ENCODE results near the gene CMC2.

- TF ChIP-seq CTCF (IDR thresholded peaks at IDR 0.05), result no peak
- no peak for TF ChIP-seq POLR2A (IDR thresholded peaks at IDR 0.05)
Measured at GRCh38 chr16:80981103-80981502, 25.6 kb downstream of the CMC2 start.

Measured in testis (tissue), 2 donors.